ENCODE measurements around the gene SORCS2.

GRCh38 chr4:7379186-7379585 lies 186.8 kb downstream of the SORCS2 start:
- no peak for TF ChIP-seq POLR2A (IDR thresholded peaks at IDR 0.05)
- TF ChIP-seq, protein P1, sequence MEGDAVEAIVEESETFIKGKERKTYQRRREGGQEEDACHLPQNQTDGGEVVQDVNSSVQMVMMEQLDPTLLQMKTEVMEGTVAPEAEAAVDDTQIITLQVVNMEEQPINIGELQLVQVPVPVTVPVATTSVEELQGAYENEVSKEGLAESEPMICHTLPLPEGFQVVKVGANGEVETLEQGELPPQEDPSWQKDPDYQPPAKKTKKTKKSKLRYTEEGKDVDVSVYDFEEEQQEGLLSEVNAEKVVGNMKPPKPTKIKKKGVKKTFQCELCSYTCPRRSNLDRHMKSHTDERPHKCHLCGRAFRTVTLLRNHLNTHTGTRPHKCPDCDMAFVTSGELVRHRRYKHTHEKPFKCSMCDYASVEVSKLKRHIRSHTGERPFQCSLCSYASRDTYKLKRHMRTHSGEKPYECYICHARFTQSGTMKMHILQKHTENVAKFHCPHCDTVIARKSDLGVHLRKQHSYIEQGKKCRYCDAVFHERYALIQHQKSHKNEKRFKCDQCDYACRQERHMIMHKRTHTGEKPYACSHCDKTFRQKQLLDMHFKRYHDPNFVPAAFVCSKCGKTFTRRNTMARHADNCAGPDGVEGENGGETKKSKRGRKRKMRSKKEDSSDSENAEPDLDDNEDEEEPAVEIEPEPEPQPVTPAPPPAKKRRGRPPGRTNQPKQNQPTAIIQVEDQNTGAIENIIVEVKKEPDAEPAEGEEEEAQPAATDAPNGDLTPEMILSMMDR (IDR thresholded peaks at IDR 0.05) = no peak

All from esophagus squamous epithelium (tissue), 4 donors.